Memory B cell (primary cell): ENCODE data around the gene RHBDD3.

Experiments used
- ATAC-seq: fragments of 150-1000 bp; cut with Tn5 transposase; 2 replicates; pipeline ENCODE4 v1.10.0; 2021; ENCODE audit warnings: low read depth, mild to moderate bottlenecking, moderate library complexity
- DNase-seq, 2 donors: peaks; one replicate each; pipeline ENCODE4 v3.0.0; 2022; ENCODE audit warnings: low spot score in 2 of 2
- H3K27ac Mint-ChIP-seq: one replicate; pipeline ENCODE4 v1.8.0; 2022; ENCODE audit warnings: mild to moderate bottlenecking, moderate library complexity, mixed read lengths
- H3K27me3 Mint-ChIP-seq: one replicate; pipeline ENCODE4 v1.8.0; 2022; ENCODE audit warnings: mixed read lengths
- H3K36me3 Mint-ChIP-seq: one replicate; pipeline ENCODE4 v1.8.0; 2022; ENCODE audit warnings: mild to moderate bottlenecking, mixed read lengths
- H3K4me1 Mint-ChIP-seq: one replicate; pipeline ENCODE4 v1.8.0; 2022; ENCODE audit warnings: mixed read lengths
- H3K4me3 Mint-ChIP-seq: one replicate; pipeline ENCODE4 v1.8.0; 2022; ENCODE audit warnings: mild to moderate bottlenecking, moderate library complexity, mixed read lengths
- H3K9me3 Mint-ChIP-seq: one replicate; pipeline ENCODE4 v1.8.0; 2022; ENCODE audit warnings: mixed read lengths

The RHBDD3 gene

DNA sequence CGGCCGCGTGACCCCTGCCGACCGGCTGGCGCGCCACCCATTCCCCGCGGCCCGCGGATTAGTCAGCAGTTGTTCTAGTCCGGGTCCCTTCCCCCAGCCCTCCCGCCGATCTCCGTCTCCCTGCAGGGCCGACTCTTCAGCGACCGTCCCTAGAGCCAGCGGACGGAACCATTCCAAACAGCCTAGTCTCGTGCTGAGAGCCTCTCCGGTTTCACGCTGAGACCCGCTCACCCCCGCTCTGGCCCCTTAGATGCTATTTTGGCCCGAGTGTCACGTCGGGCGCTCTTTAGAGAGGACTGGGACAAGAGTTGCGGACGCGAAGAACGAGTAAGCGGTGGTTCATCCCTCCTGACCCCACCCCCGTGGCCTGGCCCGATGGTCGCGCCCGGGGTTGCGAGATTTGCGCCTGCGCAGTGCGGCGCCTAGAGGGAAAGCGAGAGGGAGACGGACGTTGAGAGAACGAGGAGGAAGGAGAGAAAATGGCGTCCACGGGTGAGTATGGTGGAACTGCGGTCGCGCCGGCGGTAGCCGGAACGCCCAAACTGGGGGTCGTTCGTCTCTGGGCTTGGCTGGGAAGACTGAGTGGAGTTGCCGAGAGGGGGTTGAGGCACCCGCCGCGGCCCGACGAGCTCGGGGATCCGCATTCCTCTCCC lies at the start of gene RHBDD3, which contains the start of gene EWSR1:
Gene RHBDD3 (minus strand): TSS at position 124 of the 653 bp plus-strand sequence. CDS start 2,355 bp downstream, outside the sequence.
Gene EWSR1 (plus strand): TSS at position 411 of the 653 bp plus-strand sequence. CDS start 69 bp downstream, at position 480.
- H3K27me3 Mint-ChIP-seq = no peaks in the 10 kb centered on the region
- DNase-seq = peak; percentile 99 to 100
- peaks cover 34% of the 10 kb centered on the region for H3K4me1 Mint-ChIP-seq
- no peaks in the 10 kb centered on the region for H3K9me3 Mint-ChIP-seq
- peak; percentile 88 for ATAC-seq
- H3K27ac Mint-ChIP-seq = peak within 1 kb of the TSS; percentile 98
- H3K36me3 Mint-ChIP-seq = peaks cover 10% of the 10 kb centered on the region
- peak within 1 kb of the TSS; percentile 88 for H3K4me3 Mint-ChIP-seq

DNA sequence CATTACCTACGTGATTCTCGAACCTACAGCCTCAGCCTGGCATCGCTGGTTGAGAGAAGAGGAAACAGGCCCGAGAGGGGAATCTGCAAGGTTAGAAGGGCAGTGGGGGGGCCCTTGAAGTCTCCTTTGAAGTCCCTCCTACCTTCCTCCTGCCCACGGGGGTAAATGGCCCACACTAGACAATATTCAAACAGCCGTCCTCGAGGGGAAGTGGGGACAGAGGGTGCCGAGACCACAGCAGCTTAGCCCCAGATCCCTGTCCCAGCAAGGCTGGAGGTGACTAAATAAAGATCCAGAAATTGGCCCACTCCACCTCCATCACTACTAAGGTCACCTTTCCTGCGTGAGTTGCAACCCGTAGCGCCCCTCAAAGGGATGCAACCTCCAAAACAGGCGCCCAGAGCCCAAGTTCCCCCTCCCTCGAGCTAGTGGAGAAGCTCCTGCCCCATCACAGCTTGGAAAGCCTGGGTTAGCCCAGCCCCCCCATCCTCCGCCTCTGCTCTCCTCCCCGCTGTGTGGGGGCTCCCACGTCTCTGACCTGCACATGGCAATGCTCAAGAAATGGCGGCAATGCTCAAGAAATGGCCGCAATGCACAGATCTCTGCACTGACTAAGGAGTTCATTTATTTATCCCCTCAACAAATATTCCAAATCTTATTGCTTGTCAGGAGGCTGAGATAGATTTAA lies 48.5 kb upstream of the RHBDD3 start:
- Mint-ChIP-seq H3K27me3 (peaks cover 33% of the 10 kb centered on the region), H3K4me1 (peaks cover 11% of the 10 kb centered on the region), H3K4me3 (peak overlapping the region; percentile 61)

DNA sequence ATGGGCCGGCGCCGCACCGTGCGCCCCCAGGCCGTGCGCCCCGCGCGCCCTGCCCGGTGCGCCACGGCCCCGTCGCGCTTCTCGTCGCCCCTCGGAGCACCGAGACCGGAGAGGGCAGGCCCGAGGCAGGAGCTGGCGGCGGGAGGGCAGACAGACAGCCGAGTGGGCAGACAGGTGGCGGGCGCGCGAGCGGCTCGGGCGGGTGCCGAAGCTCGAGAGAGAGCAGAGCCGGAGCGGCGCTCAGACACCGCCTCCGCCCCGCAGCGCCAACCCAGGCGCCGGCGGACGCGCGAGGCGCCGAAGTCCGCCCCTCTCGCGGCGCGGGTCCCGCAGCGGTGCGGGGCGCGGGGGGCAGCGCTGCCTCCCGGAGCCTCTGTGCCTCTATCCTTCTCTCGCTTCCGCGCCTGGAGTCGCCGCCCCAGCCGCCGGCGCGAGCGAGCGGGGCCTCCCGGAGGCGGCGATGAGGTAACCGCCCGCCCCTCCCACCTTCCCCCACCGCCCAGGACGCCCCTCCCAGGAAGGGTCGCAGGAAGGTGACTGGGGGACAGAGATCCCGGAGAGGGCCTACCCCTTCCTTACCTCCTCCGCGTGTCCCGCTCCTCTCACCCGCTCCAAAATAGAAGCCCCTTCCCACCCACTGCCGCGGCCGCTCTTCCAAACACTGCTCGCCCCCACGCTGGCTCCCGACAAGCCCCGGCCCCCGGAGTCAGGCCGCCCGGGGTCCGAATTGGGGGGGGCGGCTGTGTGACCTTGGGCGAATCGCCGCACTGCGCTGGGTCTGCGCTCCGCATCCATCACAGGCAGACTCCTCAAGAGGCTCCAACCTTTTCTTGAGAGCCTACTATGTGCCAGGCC lies 47.7 kb upstream of the RHBDD3 start, which contains the start of gene RASL10A:
Gene RASL10A (minus strand): TSS at position 412 of the 855 bp plus-strand sequence. CDS start 451 bp downstream, outside the sequence.
- Mint-ChIP-seq H3K4me1 (peaks cover 13% of the 10 kb centered on the region), H3K27ac (no peak within 1 kb of the TSS), H3K4me3 (peak within 1 kb of the TSS; percentile 66), H3K36me3 (peaks cover 4% of the 10 kb centered on the region), H3K9me3 (no peaks in the 10 kb centered on the region), H3K27me3 (peaks cover 35% of the 10 kb centered on the region)
- ATAC-seq = no peak
- DNase-seq = no peak

More for the DNA sequence above, 48.5 kb upstream of the RHBDD3 start:
- H3K9me3 Mint-ChIP-seq = no peaks in the 10 kb centered on the region
- ATAC-seq = no peak
- DNase-seq = no peak
- peaks cover 4% of the 10 kb centered on the region for H3K36me3 Mint-ChIP-seq
- no peak overlapping the region for H3K27ac Mint-ChIP-seq

- Mint-ChIP-seq H3K27me3 (peaks cover 35% of the 10 kb centered on the region), H3K36me3 (peaks cover 4% of the 10 kb centered on the region), H3K4me1 (peaks cover 13% of the 10 kb centered on the region), H3K4me3 (peak overlapping the region; percentile 66), H3K9me3 (no peaks in the 10 kb centered on the region), H3K27ac (no peak overlapping the region)
- ATAC-seq = no peak
- no peak for DNase-seq
Observed at GRCh38 chr22:29314537-29315285, 46.9 kb upstream of the RHBDD3 start.

DNA sequence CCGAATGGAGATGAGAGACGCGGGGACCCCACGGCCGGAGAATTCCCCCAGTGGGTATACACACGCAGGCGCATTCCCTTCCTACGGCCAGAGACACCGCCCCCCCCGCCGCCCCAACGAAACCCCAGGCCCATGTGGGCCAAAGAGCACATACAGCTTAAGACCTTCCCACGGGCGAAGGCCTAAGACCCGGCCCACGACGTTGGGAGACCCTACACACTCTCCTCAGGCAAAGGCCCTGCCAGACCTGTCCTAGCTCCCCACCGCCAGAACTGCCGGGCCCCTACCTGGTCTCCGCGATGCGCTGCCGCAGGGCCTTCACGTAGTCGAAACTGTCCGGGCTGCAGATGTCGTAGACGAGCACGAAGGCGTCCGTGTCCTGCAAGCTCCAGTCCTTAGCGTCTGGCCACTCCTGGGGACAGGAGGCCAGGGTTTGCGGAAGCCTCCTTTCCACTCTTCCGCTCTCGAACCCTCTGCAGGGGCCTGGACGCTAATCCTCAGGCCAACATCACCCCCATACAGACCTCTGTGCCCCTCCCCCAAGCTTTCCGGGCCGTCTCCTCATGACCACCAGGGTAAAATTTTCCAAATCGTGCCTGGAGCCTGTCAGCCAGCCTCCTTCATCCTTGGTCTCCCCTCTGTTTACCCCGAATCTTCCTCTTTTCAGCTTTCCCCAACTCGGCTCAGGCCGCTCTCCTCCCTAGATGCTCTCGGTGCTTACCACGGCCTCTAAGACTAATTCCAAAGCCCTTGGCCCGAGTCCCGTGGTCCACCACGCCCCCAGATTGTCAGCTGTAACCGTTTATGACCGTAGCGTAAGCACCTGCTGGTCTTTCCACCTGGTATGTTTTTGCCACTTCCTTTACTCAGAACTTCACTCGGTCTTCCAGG lies 46.0 kb upstream of the RHBDD3 start:
- Mint-ChIP-seq H3K4me3 (peak overlapping the region; percentile 66), H3K27ac (no peak overlapping the region), H3K36me3 (peaks cover 4% of the 10 kb centered on the region), H3K9me3 (no peaks in the 10 kb centered on the region), H3K4me1 (peaks cover 15% of the 10 kb centered on the region), H3K27me3 (peaks cover 35% of the 10 kb centered on the region)
- ATAC-seq = no peak
- DNase-seq = no peak

GRCh38 chr22:29313126-29313575 lies 45.4 kb upstream of the RHBDD3 start:
- Mint-ChIP-seq H3K27me3 (peaks cover 35% of the 10 kb centered on the region), H3K4me3 (no peak overlapping the region), H3K4me1 (peaks cover 15% of the 10 kb centered on the region), H3K27ac (no peak overlapping the region), H3K9me3 (no peaks in the 10 kb centered on the region), H3K36me3 (peaks cover 4% of the 10 kb centered on the region)
- ATAC-seq = peak; percentile 25
- no peak for DNase-seq

GRCh38 chr22:29312218-29313125 lies 44.7 kb upstream of the RHBDD3 start:
- Mint-ChIP-seq H3K27ac (no peak overlapping the region), H3K36me3 (peaks cover 4% of the 10 kb centered on the region), H3K4me3 (no peak overlapping the region), H3K4me1 (peaks cover 16% of the 10 kb centered on the region), H3K9me3 (no peaks in the 10 kb centered on the region), H3K27me3 (peaks cover 37% of the 10 kb centered on the region)
- ATAC-seq (no peak), DNase-seq (no peak)

DNA sequence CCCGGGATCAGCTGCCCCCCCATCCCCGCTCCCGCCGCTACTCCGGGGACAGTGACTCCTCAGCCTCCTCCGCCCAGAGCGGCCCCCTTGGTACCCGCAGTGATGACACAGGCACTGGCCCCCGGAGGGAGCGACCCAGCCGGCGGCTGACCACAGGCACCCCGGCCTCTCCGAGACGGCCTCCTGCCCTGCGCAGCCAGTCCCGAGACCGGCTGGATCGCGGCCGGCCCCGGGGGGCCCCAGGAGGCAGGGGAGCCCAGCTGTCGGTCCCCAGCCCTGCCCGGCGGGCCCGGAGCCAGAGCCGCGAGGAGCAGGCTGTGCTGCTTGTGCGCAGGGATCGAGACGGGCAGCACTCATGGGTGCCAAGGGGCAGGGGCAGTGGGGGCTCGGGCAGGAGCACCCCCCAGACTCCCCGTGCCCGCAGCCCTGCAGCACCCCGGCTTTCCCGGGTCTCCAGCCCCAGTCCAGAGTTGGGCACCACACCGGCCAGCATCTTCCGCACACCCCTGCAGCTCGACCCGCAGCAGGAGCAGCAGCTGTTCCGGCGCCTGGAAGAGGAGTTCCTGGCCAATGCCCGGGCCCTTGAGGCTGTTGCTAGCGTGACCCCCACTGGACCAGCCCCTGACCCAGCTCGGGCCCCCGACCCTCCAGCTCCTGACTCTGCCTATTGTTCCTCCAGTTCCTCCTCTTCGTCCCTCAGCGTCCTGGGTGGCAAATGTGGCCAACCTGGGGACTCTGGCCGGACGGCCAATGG lies 43.9 kb upstream of the RHBDD3 start:
- H3K27ac Mint-ChIP-seq = no peak overlapping the region
- H3K9me3 Mint-ChIP-seq = no peaks in the 10 kb centered on the region
- ATAC-seq (no peak), DNase-seq (no peak)
- peaks cover 19% of the 10 kb centered on the region for H3K4me1 Mint-ChIP-seq
- H3K36me3 Mint-ChIP-seq = peaks cover 2% of the 10 kb centered on the region
- H3K27me3 Mint-ChIP-seq = peaks cover 36% of the 10 kb centered on the region
- H3K4me3 Mint-ChIP-seq = no peak overlapping the region

DNA sequence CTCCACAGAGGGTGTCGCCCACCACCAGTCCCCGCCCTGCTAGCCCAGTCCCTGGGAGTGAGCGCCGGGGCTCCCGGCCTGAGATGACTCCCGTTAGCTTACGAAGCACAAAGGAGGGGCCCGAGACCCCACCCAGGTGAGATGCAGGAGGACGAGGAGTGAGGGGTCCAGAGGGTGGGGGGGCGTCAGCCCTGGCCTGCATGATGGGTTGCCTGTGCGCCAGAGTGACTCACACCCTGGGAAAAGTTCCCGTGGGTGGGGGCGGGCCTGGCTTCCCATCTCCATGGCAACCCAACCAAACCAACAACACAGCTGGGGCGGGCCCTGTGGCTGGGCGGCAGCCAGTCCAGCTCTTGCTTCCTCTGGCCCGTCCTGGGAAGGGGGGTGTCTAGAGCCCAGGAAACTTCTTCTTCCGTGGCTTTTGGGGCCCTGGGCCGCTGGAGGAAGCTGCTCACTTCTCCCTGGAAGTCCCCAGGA lies 43.1 kb upstream of the RHBDD3 start:
- peaks cover 2% of the 10 kb centered on the region for H3K36me3 Mint-ChIP-seq
- H3K27ac Mint-ChIP-seq = no peak overlapping the region
- H3K4me1 Mint-ChIP-seq = peaks cover 25% of the 10 kb centered on the region
- H3K4me3 Mint-ChIP-seq = peak overlapping the region; percentile 11
- ATAC-seq (peak; percentile 63), DNase-seq (peak; percentile 46 to 47)
- H3K9me3 Mint-ChIP-seq = no peaks in the 10 kb centered on the region
- peaks cover 35% of the 10 kb centered on the region for H3K27me3 Mint-ChIP-seq

- ATAC-seq (peak; percentile 11), DNase-seq (no peak)
- Mint-ChIP-seq H3K4me3 (no peak overlapping the region), H3K27me3 (peaks cover 36% of the 10 kb centered on the region), H3K36me3 (peaks cover 2% of the 10 kb centered on the region), H3K4me1 (peaks cover 28% of the 10 kb centered on the region), H3K9me3 (no peaks in the 10 kb centered on the region), H3K27ac (no peak overlapping the region)
Observed at GRCh38 chr22:29310065-29310862, 42.5 kb upstream of the RHBDD3 start.
